ENCODE data around the gene NOTCH1.

Gene NOTCH1

GRCh38 chr9:136463578-136463977 is 82.3 kb downstream of the NOTCH1 start:
- no peak for DNase-seq (ENCODE audit: low spot score)

GRCh38 chr9:136462664-136463063 is 83.2 kb downstream of the NOTCH1 start:
- no peak for DNase-seq (ENCODE audit: low spot score)

- no peak for DNase-seq (ENCODE audit: low spot score)
Measured at GRCh38 chr9:136460772-136461325, 85.0 kb downstream of the NOTCH1 start.

- no peak for DNase-seq (ENCODE audit: low spot score)
Measured at GRCh38 chr9:136459425-136459824, 86.4 kb downstream of the NOTCH1 start.

- DNase-seq (ENCODE audit: low spot score): no peak
Measured at GRCh38 chr9:136457326-136457725, 88.5 kb downstream of the NOTCH1 start.

- no peak for DNase-seq (ENCODE audit: low spot score)
Measured at GRCh38 chr9:136456258-136456657, 89.6 kb downstream of the NOTCH1 start.

- DNase-seq (ENCODE audit: low spot score): no peak
Measured at GRCh38 chr9:136455043-136456002, 90.5 kb downstream of the NOTCH1 start.

- no peak for DNase-seq (ENCODE audit: low spot score)
Measured at GRCh38 chr9:136454026-136454796, 91.6 kb downstream of the NOTCH1 start.

- no peak for DNase-seq (ENCODE audit: low spot score)
Measured at GRCh38 chr9:136453326-136453725, 92.5 kb downstream of the NOTCH1 start.

- DNase-seq (ENCODE audit: low spot score): no peak
Measured at GRCh38 chr9:136451221-136451877, 94.5 kb downstream of the NOTCH1 start.

GRCh38 chr9:136448655-136449054 is 97.2 kb downstream of the NOTCH1 start:
- no peak for DNase-seq (ENCODE audit: low spot score)

GRCh38 chr9:136447173-136447778 is 98.6 kb downstream of the NOTCH1 start:
- DNase-seq (ENCODE audit: low spot score): no peak

- no peak for DNase-seq (ENCODE audit: low spot score)
Measured at GRCh38 chr9:136445799-136446198, 100.0 kb downstream of the NOTCH1 start.

Measured in CD4-positive, alpha-beta T cell treated with Interleukin-6 at 100 ng/mL for 8 hours (primary cell).